Kidney capillary endothelial cell (primary cell): Measurements from ENCODE around the gene SPTB.
"Not testable (repeated sequence)": the region's sequence is repeated elsewhere in the genome, so short reads cannot be mapped to it uniquely, and the experiment has no call there.

Experiments used
- DNase-seq: peaks from one replicate; pipeline ENCODE4 v3.0.0-alpha.2; 2018; ENCODE audit warnings: low spot score

Gene SPTB

DNA sequence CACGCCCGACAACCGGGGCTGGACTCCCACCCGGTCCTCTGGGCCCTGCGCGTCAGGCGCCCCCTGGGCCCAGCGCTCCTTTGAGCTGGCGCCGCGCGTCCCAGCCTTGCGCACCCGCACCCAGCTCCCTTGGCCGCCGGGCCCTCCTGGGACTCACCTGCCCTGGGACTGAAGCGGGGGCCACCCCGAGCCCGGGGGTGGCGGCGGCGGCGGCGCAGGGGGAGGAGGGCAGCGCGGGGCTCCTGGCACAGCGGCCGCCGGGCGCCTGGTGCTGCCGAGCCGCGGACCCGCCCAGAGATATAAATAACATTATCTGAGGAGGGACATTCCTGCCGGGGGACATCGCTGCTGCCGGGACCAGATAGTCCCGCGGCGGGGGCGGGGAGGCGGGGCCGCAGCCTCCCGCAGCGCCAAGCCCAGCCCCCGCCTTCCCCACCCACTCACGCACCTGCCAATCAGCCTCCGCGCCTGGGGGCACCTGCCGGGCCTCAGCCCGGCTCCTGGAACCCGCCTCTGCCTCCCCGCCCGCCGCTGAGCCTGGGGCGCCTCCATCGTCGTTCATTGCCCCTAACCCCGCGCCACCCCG is at the start of gene SPTB:
Gene SPTB, minus strand, starts transcription at position 273 of the 586 bp plus-strand sequence. CDS start 56,813 bp downstream, outside the sequence.
- no peak for DNase-seq

DNA sequence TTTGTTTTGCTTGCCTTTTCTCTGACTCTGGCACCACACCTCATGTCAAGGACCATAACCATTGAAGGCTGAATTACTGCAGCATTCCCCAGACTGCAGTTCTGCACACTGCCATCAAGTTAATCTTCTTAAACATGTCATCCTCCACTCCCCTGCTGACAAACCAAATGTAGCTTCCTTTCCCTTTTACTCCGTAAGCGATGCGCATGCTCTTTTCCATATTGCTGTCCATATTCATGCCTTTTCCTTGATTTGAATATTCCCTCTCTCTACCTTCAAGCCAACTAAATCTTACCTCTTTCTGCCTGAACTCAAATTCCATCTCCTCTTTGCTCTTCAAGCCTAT is 49.3 kb upstream of the SPTB start:
- DNase-seq = no peak

DNA sequence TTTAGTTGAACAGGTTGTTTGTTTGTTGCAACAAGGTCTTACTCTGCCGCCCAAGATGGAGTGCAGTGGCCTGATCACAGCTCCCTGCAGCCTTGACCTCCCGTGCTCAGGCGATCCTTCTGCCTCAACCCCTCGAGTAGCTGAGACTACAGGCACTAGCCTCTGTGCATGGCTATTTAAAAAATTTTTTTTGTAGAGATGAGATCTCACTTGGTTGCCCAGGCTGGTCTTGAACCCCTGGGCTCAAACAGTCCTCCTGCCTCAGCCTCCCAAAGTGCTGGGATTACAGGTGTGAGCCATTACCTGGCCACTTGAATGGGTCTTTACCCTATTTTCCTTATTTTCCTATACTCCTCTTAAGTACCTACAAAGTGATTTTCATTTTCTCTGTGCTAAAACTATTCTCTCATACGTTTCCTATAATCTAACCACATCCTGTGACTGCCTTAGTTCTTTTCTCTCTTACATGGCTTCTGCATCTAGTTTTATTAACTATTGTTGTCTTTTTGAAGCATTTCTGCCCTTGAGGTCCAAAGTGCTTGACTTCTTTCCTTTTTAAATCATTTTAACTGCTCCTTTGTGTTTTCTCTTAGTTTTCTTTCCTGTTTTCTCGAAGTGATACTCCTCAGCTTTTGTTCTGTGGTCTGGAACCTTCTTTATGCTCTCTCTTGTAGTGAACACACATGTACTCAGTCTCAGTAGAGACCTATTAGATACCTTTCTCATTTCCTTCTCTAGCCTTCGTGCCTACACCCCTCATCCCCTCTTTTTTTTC is 48.7 kb upstream of the SPTB start:
- DNase-seq = no peak

DNA sequence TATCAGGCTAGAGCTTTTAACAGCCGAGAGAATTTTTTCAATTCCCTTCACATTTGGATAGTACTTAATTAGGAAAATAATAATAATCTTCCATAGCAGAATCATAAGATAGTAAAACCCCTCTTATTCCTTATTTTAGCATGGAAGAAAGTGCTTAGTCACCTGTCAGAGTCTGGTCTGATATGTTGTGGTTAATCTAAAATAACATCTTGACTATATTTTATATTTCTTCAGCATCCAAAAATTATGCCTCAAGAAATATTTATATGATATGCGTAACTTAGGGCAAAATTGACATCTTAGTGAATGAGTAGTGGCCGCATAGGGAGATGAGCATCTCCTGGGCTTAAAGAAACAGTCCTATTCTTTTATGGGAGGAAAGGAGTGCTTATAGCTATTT is 47.3 kb upstream of the SPTB start:
- no peak for DNase-seq

DNA sequence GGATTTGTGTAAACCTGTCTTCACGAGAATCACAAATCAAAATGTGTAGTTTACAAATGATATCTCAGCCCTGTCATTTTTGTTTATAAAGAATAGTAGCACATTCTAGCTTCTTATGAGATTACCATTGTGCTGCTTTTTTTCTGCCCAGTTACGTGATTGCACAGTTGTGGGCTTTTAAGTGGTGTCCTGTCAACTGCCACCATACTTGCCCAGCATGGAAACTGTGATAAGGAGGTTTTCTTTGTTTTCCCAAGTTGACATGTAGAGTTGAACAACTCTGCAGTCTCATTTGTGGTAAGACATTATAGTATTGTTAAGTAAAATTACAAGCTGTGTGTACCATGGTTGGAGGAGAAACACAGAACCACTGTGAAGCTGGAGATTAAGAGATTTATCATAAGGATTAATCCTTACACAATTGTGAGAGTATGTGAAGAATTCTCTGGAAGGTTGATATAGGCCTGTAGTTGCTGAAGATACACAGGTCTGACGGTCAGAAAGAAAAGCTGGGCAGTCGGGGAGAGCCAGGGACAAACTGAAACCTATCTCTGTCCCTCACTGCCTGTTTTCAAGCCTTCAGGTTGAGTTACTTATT is 46.8 kb upstream of the SPTB start:
- no peak for DNase-seq

DNA sequence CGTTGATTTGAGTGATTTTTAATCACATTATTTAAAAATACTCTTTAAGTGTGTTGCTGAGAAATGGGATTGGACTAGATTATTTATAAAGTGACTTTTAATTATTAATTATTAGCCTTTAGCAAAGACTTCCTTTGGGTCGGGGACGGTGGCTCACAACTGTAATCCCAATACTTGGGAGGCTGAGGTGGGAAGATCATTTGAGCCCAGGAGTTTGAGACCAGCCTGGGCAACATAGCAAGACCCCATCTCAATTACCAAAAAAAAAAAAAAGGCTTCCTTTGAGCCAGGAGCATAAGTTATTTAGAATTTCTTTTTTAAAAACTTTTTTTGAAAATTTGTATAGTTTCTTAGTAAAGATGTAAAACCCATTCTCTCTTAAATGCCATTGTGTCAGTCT is 43.3 kb upstream of the SPTB start:
- no peak for DNase-seq

DNA sequence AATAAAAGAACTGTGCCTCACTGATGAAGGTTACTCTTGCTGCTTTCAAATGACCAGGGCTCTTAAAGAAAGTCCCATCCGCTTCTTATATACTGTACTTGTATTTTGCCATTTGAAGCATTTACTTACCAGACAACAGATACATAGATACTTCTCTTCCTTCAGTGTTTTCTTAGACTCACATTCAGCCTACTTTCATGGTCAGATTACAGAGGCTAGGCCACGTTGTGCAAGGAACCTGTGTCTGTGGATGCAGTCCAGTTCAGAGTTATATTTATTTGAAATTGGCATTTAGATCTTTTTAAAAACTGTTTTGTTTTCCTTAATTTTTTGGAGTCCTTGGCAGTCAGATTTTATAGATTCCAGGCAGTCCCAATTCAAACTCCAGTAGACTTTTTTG is 40.8 kb upstream of the SPTB start:
- no peak for DNase-seq

DNA sequence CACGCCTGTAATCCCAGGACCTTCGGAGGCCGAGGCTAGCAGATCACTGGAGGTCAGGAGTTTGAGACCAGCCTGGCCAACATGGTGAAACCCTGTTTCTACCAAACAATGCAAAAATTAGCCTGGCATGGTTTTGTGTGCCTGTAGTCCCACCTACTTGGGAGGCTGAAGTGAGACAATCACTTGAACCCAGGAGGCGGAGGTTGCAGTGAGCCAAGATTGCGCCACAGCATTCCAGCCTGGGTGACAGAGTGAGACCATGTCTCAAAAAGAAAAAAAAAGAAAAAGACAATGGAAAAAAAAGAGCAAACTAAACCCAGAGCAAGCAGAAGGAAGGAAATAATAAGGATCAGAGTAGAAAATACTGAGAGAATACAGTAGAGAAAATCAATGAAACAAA is 39.9 kb upstream of the SPTB start:
- DNase-seq = no peak

DNA sequence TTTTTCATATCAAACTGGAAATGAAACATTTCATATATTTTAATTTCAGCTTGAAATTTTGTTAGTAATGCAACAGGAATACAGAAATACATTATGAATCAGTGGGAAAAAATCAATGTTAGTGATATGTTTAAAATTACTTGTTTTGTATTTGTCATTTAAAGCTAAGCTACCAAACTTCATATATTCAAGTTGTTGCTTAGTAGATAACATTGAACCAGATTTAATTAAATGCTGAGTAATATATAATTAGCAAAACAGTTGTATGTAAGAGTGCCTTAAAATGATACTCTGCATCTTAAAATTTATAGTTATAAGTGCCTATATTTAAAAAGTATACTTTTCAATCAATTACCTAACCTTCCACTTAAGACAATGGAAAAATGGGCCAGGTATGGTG is 39.5 kb upstream of the SPTB start:
- DNase-seq = no peak

DNA sequence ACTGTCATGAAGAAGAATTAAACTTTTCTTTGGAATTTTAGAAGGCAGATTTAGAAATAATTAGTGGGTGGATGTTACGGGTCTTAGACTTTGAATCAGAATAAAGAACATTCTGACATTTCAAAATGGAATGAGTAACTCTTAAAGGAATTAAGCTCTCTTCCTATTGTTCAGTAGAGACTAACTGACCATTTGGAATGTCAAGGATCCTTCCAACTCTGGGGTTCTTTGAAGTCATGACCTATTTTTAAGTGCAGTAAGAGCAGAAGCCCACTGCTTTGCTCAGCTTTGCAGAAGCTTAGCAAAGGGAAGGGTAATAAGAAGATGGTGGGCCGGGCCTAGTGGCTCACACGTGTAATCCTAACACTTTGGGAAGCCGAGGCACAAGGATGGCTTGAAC is 38.5 kb upstream of the SPTB start:
- DNase-seq = no peak

DNA sequence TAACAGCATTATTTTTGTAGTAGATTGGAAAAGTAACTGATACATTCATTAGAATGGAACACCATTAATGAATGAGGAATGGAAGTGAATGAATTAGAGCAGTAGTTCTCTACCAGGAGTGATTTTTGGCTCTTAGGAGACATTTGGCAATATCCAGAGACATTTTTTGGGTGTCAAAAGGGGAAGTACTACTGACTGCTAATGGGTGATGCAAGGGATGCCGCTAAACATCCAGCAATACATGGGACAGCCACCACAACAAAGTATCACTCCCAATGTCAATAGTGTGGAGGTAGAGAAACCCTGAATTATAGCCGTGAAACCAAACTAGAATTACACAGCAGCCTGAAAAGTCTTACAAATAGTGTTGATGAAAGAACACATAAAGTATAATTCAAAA is 36.1 kb upstream of the SPTB start:
- DNase-seq = no peak

DNA sequence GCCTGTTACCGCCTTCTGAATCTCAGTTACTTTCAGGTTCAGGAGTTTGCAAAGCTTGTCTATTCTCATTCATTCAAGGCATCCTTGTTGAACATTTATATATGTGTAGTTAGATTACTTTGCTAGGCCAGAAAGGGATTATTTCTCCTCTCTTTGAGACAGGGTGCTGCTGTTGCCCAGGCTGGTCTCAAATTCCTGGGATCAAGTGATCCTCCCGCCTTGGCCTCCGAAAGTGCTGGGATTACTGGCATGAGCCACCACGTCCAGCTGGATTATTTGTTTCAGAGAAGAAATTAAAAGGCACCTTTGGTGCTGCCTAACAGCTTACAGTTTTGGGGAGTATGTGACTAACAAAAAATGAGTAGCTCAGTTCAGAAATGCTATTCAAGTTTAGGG is 35.3 kb upstream of the SPTB start:
- no peak for DNase-seq

DNA sequence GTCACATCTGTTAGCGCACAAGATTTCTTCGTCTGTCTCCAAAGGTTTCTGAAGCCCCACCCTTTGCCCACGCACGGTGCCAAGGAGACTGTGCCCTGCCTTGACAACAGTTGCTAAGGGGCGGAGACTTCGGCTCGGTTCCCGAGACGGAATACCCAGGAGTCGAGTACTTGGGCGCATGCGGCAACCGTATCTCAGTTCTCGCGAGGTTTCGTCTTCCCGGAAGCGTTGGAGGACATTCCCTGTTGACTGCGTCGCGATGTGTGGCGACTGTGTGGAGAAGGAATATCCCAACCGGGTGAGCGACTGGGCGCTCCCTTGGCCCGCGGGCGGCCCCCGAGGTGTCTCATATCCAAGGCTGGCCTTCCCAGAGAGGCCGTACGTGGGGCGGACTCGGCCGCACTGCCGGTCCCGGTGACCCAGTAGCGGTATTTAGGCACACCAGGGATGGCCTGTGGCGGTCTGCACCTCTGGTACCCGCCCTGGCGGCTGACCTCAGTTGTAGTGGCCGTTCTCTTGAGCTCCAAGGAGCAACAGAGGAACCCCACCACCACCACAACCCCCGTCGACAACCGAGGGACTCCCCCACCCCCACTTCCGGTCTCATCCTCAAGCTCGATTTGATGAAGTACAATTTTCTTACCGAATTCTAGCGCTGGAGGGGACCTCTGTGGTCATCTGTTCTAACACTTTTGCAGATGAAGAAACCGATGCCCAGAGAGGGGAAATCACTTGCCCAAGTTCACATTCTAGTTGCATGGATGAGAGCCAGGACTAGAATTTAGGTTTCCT is 34.7 kb upstream of the SPTB start, which contains the start of gene CHURC1:
Gene CHURC1, plus strand, starts transcription at position 219 of the 792 bp plus-strand sequence. Its CDS starts 41 bp downstream, at position 260.
- DNase-seq = peak; percentile 99

DNA sequence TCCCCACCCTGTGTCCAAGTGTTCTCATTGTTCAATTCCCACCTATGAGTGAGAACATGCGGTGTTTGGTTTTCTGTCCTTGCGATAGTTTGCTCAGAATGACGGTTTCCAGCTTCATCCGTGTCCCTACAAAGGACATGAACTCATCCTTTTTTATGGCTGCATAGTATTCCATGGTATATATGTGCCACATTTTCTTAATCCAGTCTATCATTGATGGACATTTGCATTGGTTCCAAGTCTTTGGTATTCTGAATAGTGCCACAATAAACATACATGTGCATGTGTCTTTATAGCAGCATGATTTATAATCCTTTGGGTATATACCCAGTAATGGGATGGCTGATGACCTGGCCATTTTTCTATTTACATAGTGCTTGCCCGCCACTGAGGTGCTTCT is 33.8 kb upstream of the SPTB start:
- DNase-seq = not testable (repeated sequence)

DNA sequence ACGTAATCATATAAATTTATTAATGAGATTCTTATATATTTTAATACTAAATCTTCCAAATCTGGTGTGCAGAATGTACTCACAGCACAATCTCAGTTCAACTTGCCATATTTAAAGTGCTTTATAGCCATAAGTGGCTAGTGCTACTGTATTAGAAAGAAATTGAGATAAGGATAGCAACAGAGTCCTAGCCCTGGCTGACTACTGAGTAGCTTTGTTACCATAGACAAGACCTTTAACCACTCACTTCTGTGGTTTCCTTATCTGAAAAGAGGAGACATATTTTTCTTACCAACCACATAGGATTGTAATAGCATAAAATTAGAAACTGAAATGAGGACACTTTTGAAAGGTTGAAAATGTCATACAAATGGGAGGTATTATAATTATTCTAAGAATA is 32.6 kb upstream of the SPTB start:
- DNase-seq = no peak

DNA sequence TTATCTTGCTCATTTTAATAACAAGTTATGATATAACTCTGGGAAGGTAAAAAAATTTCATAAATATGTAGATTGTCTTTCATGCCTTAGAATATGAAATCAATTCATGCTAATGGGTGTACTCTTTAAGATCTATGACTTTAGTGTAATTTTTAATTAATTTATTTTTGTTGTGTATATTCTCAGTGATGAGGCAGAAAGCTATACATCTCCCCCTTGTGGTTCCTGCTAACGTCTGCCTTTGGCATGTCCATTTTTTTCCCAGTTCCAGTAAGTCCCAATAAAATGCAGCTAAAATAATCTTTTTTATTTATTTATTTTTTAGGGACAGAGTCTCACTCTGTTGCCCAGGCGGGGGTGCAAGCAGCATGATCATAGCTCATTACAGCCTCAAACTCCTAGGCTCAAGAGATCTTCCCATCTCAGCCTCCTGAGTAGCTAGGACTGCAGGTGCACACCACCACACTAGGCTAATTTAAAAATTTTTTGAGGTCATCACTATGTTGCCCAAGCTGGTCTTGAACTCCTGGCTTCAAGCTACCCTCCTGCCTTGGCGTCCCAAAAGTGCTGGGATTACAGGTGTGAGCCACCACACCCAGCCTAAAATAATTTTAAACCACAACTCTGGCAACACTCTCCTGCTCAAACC is 31.3 kb upstream of the SPTB start:
- DNase-seq = peak; percentile 30

DNA sequence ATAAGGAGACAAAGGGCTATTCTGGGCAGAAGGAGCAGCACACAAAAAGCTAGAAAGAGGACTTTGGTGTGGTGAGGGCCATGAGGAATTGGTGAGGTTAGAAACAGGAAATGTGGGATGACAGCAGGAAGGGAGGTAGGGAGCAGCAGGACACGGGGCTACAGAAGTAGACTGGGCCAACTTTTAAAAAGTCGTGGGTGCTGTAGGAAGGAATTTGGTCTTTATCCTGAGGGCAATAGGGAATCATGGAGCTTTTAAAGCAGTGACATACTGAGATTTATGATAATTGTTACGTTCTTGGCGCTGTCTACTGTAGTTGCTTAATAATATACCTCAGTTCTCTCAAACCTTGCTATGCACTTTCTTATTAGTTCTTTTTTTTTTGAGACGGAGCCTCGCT is 26.3 kb upstream of the SPTB start:
- DNase-seq = no peak

DNA sequence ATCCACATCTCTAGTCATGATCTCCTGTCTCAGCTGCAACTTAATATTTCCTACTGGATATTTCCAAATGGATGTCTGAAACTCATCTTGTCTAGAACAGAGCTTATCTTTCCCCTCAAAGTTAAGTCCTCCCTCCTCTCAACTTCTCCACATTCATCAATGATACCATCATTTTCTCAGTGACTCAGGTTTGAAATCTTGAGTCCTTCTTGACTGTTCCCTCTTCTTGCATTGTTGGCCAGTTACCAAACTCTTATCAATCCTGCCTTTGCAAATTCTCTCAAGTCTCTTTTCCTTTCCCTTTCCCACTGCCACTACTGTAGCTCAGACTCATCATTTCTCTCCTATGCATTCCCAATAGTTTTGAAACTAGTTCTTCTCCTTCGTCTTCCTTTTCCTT is 20.3 kb upstream of the SPTB start:
- DNase-seq = no peak

DNA sequence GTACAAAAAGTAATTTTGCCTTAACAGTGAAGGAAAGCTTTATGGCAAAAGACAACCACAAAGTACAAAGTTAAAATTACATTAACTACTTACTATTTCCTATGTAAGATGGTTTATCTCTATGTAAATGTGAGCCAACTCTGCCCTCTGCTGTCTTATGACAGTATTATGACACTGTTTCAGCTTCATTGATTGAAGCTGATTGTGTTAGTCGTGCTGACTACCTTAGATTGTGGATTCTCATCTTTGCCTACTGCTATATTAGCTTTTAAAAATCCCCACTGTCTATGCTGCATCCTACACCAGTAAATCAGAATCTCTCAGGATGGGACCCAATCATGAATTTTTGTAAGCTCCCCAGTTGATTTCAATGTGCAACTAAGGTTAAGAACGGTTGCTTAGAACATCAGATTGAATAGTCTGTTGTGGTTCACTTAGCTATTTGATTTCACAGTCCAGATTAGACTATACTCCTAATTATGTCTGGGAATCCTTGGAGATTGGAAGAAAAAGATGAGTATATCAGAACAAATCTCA is 12.2 kb upstream of the SPTB start:
- peak; percentile 48 for DNase-seq

DNA sequence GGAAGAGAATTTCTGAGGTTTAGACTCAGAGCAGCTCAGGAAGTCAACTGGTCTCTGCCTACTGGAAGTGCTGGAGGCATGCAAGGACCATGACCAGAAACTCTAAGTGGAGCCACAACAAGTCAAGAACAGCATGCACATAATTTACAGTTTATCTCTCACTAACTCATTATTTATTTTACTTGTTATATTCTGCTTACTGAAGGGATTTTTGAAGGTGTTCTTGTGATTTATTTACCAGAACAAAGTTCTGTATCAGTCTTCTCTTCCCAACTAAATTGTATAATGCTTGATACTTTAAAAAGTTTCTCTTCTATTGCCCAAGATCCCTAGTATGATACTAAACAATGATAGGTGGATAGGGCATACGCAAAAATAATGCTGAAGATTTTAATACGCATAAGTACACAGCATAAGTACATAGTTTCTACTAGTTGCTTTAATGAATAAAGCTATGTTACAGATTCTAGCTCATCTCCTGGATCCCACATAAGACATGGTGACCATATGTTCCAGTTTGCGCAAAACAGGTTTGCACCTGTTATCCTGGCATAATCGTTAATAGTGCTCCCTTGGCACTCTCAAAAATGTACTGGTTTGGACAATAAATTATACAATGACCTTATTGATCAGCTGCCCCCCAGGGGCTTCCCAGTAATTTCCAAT is 11.6 kb upstream of the SPTB start:
- no peak for DNase-seq

DNA sequence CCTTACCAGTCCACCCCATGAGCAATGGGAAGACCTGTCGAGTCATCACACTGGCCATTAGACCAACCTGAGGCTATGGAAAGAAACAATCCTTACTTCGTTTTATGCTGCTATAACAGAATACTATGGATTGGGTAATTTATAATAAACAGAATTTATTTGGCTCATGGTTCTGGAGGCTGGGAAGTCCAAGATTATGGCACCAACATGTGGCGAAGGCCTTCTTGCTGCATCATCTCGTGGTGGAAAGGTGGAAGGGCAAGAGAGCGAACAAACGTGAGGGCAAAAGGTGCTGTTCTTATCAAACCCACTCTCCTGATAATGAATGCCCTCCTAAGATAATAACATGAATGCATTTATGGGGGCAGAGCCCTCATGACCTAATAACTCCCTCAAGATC is 9.6 kb upstream of the SPTB start:
- DNase-seq = no peak
